Ovary (tissue), 9 donors: ENCODE measurements around the gene EHBP1. TPM values are rescaled to one million over a fixed set of nuclear protein-coding genes. Genes with fewer than 3 reads are reported as not detected.

Source experiments
- DNase-seq, 5 donors: peaks; one replicate each; pipeline ENCODE4 v3.0.0-alpha.2; 2019 to 2020
- H3K27ac ChIP-seq, 2 donors: fragments of 200-600 bp; one replicate each; pipeline versions ENCODE4 v1.5.1 to v1.8.0; 2019 to 2022
- H3K27me3 ChIP-seq: fragments of 200-600 bp; one replicate; pipeline ENCODE4 v1.8.0; 2022
- H3K36me3 ChIP-seq: fragments of 200-600 bp; sonication (generic); one replicate; pipeline ENCODE4 v1.5.1; 2019
- H3K4me1 ChIP-seq: one replicate; pipeline ENCODE4 v1.8.1; 2013; ENCODE audit warnings: mild to moderate bottlenecking, moderate library complexity; ENCODE audit not compliant: insufficient read depth
- H3K4me3 ChIP-seq: fragments of 200-600 bp; sonication (generic); one replicate; pipeline ENCODE4 v1.5.1; 2017
- H3K9me3 ChIP-seq, 2 donors: fragments of 200-600 bp in 1 of 2; sonication (generic) in 1 of 2; one replicate each; pipeline versions ENCODE4 v1.5.1 to v1.8.1; 2013 to 2019; ENCODE audit warnings: mild to moderate bottlenecking in 1 of 2, moderate library complexity in 1 of 2
- CTCF ChIP-seq, 3 donors: fragments of 450-650 bp in 2 of 3; fragments of 200-600 bp in 1 of 3; IDR thresholded peaks; one replicate each; pipeline versions ENCODE4 v1.5.1 to v1.8.0; 2016 to 2022; ENCODE audit warnings: antibody characterized with exemption in 3 of 3, mild to moderate bottlenecking in 1 of 3
- EP300 ChIP-seq: sonication (generic); formaldehyde crosslinking; IDR thresholded peaks from one replicate; pipeline ENCODE4 v1.6.1; 2017; ENCODE audit warnings: antibody characterized with exemption
- POLR2A ChIP-seq: fragments of 450-650 bp; IDR thresholded peaks from one replicate; pipeline ENCODE4 v1.6.1; 2017; ENCODE audit warnings: antibody characterized with exemption, mild to moderate bottlenecking, moderate library complexity
- WGBS, 3 donors: extraction: QIAGEN DNeasy Blood & Tissue Kit in 1 of 3; methylation state at CpG; one replicate each; pipeline versions ENCODE4 v1.1.5 to v1.1.7; 2013 to 2017; 5-methylcytosine and 5-hydroxymethylcytosine counted together
- intact Hi-C, 4 donors: fragments of 100-400 bp; cut with DNase I; formaldehyde crosslinking; loops; one replicate each; pipeline versions ENCODE4 v1.11.0 to v1.15.1; 2022 to 2023
- polyA plus RNA-seq, 2 donors: library from polyadenylated mRNA; stranded (reverse); fragments of 200-250 nt in 1 of 2; fragments of 350-450 nt in 1 of 2; fragmentation: Illumina TruSeq in 1 of 2; extraction: RNeasy Lipid Tissue Mini Kit (QIAGEN cat#74804) in 1 of 2; gene quantifications; one replicate each; pipeline ENCODE4 v1.2.3, GENCODE V29; 2013 to 2014
- total RNA-seq, 7 donors: library from RNA; depleted of rRNA in 2 of 7; stranded (reverse); fragments of >200 nt in 2 of 7; fragmentation: NEBNext Ultra II Directional in 3 of 7; extraction: Animal tissue kit (Norgen Biotek cat#: 25700) in 3 of 7; gene quantifications; one replicate each; pipeline versions ENCODE4 v1.1.0 to v1.2.4, GENCODE V29; 2016 to 2023
- donor health status: DM: no; HTN: no; CAD: no; lungs with moderate emphysema.
- donor health status: DM: no; HTN: no; CAD: no.
- donor health status: Bipolar disorder and iron deficiency.
- donor health status: DM: yes; HTN: yes; CAD: no.
- donor health status: DM: no; HTN: no; CAD: no.
- donor health status: DM: yes; HTN: yes; CAD: no.

Gene EHBP1
- total and polyA plus RNA-seq, 9 donors = 56.3 to 185 (median 117) TPM

- intact Hi-C loops = no loop called here
- Histone ChIP-seq H3K4me3 (no peak overlapping the region), H3K9me3 (peaks cover 0 to 3% of the 10 kb centered on the region in 2 donors), H3K27me3 (no peaks in the 10 kb centered on the region), H3K4me1 (peaks cover 3% of the 10 kb centered on the region), H3K27ac (no peak overlapping the region), H3K36me3 (no peaks in the 10 kb centered on the region)
- WGBS, 3 donors = 95 to 98% (median 97%) methylated on average over 3 of the region's 3 CpGs
- no peak for TF ChIP-seq CTCF (IDR thresholded peaks at IDR 0.05)
- TF ChIP-seq POLR2A = no peak
- TF ChIP-seq EP300 = no peak
- DNase-seq = no peak
Observed at GRCh38 chr2:62731275-62731674, 25.8 kb downstream of the EHBP1 start.

GRCh38 chr2:62732262-62732777 lies 26.8 kb downstream of the EHBP1 start:
- Histone ChIP-seq H3K9me3 (peaks cover 0 to 3% of the 10 kb centered on the region in 2 donors), H3K4me3 (no peak overlapping the region), H3K27ac (no peak overlapping the region), H3K27me3 (no peaks in the 10 kb centered on the region), H3K4me1 (peaks cover 3% of the 10 kb centered on the region), H3K36me3 (no peaks in the 10 kb centered on the region)
- WGBS, 3 donors = 94 to 96% (median 96%) methylated on average over 6 of the region's 6 CpGs
- no peak for DNase-seq
- intact Hi-C loops = no loop called here
- TF ChIP-seq POLR2A = no peak
- TF ChIP-seq CTCF (IDR thresholded peaks at IDR 0.05) = no peak
- no peak for TF ChIP-seq EP300

GRCh38 chr2:62733546-62733945 lies 28.0 kb downstream of the EHBP1 start:
- 93 to 97% (median 95%) methylated on average over 1 of the region's 1 CpG for WGBS, 3 donors
- TF ChIP-seq EP300 (no peak), CTCF (IDR thresholded peaks at IDR 0.05) (no peak), POLR2A (no peak)
- Histone ChIP-seq H3K9me3 (peaks cover 0 to 3% of the 10 kb centered on the region in 2 donors), H3K4me1 (peaks cover 6% of the 10 kb centered on the region), H3K27ac (no peak overlapping the region), H3K4me3 (no peak overlapping the region), H3K27me3 (no peaks in the 10 kb centered on the region), H3K36me3 (no peaks in the 10 kb centered on the region)
- no peak for DNase-seq
- intact Hi-C loops = no loop called here

GRCh38 chr2:62736899-62737559 lies 31.5 kb downstream of the EHBP1 start:
- WGBS, 3 donors = 82 to 87% (median 84%) methylated on average over 6 of the region's 6 CpGs

More at GRCh38 chr2:62736899-62737559, 31.5 kb downstream of the EHBP1 start:
- peaks cover 0 to 2% of the 10 kb centered on the region in 2 donors for H3K9me3 ChIP-seq
- H3K4me1 ChIP-seq = peaks cover 9% of the 10 kb centered on the region
- intact Hi-C loops = no loop called here
- no peak overlapping the region for H3K27ac ChIP-seq
- no peaks in the 10 kb centered on the region for H3K27me3 ChIP-seq
- TF ChIP-seq CTCF (IDR thresholded peaks at IDR 0.05) (no peak), EP300 (no peak), POLR2A (no peak)
- no peaks in the 10 kb centered on the region for H3K36me3 ChIP-seq
- no peak overlapping the region for H3K4me3 ChIP-seq
- no peak for DNase-seq
